Type B pancreatic cell (in vitro differentiated cells): ENCODE measurements around the gene GRIK4. TPM values are rescaled to one million over a fixed set of nuclear protein-coding genes. Genes with fewer than 3 reads are reported as not detected.

ENCODE experiments used
- DNase-seq: peaks from one replicate; pipeline ENCODE4 v3.0.0; 2021; ENCODE audit warnings: mixed read lengths; ENCODE audit not compliant: unreplicated experiment; ENCODE audit errors: extremely low spot score
- H3K27ac Mint-ChIP-seq: 2 replicates; pipeline ENCODE4 v1.8.0; 2021; ENCODE audit warnings: mild to moderate bottlenecking, mixed read lengths
- H3K27me3 Mint-ChIP-seq: 2 replicates; pipeline ENCODE4 v1.8.0; 2021; ENCODE audit warnings: mixed read lengths
- H3K36me3 Mint-ChIP-seq: 2 replicates; pipeline ENCODE4 v1.8.0; 2021; ENCODE audit warnings: mixed read lengths
- H3K4me1 Mint-ChIP-seq: one replicate; pipeline ENCODE4 v1.8.0; 2021; ENCODE audit warnings: mixed read lengths; ENCODE audit not compliant: unreplicated experiment
- H3K4me3 Mint-ChIP-seq: 2 replicates; pipeline ENCODE4 v1.8.0; 2021; ENCODE audit warnings: mild to moderate bottlenecking, mixed read lengths
- H3K9me3 Mint-ChIP-seq: 2 replicates; pipeline ENCODE4 v1.8.0; 2021; ENCODE audit warnings: mixed read lengths
- total RNA-seq: library from RNA; stranded (reverse); gene quantifications from 2 replicates; pipeline ENCODE4 v1.2.1, GENCODE V29; 2021; ENCODE audit warnings: low replicate concordance
- TF ChIP-seq, protein P1 (sequence below): fragments of 200-600 bp; sonication (generic); conservative IDR thresholded peaks from 2 replicates; pipeline ENCODE4 v1.5.0; 2021; ENCODE audit warnings: antibody characterized with exemption, mild to moderate bottlenecking

The GRIK4 gene
- total RNA-seq, 1 donor from 2014 or later: 0.72 TPM

DNA sequence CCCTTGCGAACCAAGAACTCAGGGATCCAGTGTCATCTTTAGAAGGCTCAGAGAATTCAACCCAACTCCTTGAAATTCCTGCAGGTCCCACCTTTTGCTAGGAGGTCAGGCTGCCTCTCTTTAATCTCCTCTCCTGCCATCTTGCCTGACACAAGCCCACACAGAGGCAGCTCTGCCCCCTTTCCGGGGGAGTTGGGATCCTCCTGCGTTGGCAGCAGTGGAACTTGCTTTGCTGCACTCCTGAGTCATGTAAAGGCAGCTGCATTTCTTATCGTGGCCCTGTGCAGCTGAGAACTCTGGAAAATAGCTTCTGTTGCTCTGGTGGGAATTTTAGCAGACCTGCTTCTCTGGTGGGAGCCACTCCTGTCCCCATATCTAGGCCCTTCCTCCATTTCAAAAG, 370.0 kb downstream of the GRIK4 start:
- H3K4me1 Mint-ChIP-seq: peaks cover 23% of the 10 kb centered on the region
- TF ChIP-seq, protein P1, sequence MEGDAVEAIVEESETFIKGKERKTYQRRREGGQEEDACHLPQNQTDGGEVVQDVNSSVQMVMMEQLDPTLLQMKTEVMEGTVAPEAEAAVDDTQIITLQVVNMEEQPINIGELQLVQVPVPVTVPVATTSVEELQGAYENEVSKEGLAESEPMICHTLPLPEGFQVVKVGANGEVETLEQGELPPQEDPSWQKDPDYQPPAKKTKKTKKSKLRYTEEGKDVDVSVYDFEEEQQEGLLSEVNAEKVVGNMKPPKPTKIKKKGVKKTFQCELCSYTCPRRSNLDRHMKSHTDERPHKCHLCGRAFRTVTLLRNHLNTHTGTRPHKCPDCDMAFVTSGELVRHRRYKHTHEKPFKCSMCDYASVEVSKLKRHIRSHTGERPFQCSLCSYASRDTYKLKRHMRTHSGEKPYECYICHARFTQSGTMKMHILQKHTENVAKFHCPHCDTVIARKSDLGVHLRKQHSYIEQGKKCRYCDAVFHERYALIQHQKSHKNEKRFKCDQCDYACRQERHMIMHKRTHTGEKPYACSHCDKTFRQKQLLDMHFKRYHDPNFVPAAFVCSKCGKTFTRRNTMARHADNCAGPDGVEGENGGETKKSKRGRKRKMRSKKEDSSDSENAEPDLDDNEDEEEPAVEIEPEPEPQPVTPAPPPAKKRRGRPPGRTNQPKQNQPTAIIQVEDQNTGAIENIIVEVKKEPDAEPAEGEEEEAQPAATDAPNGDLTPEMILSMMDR: no peak
- no peak for DNase-seq
- no peaks in the 10 kb centered on the region for H3K36me3 Mint-ChIP-seq
- no peaks in the 10 kb centered on the region for H3K9me3 Mint-ChIP-seq
- H3K4me3 Mint-ChIP-seq: no peak overlapping the region
- H3K27ac Mint-ChIP-seq: no peak overlapping the region
- peaks cover 52% of the 10 kb centered on the region for H3K27me3 Mint-ChIP-seq

DNA sequence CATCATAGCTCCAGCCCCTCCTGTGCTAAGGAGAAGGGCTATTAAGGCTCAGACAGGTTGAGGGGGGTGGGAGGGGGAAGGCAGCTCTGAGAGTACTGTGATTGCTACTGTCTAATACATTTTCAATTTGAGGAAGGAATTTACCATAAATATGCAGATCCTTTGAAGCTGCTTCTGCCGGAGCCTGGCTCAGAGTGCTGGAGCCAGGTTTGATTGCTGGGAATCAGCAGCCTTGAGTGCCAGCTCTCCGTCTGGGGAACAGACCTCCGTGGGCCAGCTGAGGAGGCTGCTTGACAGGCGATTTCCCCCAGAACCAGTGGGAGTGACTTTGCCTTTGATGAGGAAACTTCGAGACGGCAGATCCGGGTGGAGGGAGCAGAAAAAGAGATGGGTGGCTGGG, 370.6 kb downstream of the GRIK4 start:
- TF ChIP-seq, protein P1: no peak
- Mint-ChIP-seq H3K4me1 (peaks cover 23% of the 10 kb centered on the region), H3K4me3 (no peak overlapping the region), H3K9me3 (no peaks in the 10 kb centered on the region), H3K27me3 (peaks cover 52% of the 10 kb centered on the region), H3K27ac (no peak overlapping the region), H3K36me3 (no peaks in the 10 kb centered on the region)
- DNase-seq: no peak

DNA sequence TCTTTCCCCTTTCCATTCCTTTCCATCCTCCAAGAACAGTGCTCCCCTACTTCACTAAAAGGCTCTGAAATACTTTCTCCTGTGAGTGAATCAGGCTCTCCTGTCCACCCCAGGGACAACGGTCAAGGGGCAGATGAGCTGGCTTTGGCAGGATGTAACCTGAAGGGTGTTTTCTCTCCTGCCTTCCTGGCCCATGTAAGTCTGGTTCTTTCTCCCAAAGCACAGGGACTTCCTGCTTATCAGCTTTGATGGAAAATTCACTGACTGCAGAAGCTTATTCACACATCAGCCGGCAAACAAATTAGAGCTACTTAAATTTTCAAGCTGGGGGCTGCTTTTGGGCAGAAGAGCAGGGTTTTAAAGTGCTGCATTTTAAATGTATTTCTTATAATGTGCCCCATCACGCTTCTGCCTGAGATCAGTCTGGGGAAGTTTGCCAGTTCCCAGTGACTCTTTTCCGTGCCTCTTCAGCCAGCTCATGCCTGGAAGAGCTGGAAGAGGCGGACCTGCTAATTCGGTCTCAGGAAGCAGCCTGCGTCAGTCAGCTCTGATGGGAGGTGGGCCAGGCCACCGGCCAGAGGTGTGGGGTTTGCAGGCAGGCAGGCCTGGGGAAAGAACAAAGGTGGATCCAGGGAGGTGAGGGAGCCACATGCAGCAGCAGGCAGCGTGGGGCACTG, 372.0 kb downstream of the GRIK4 start:
- no peaks in the 10 kb centered on the region for H3K9me3 Mint-ChIP-seq
- no peak for DNase-seq
- peaks cover 40% of the 10 kb centered on the region for H3K27me3 Mint-ChIP-seq
- peaks cover 23% of the 10 kb centered on the region for H3K4me1 Mint-ChIP-seq
- H3K27ac Mint-ChIP-seq: no peak overlapping the region
- H3K4me3 Mint-ChIP-seq: no peak overlapping the region
- TF ChIP-seq, protein P1: no peak
- H3K36me3 Mint-ChIP-seq: no peaks in the 10 kb centered on the region

DNA sequence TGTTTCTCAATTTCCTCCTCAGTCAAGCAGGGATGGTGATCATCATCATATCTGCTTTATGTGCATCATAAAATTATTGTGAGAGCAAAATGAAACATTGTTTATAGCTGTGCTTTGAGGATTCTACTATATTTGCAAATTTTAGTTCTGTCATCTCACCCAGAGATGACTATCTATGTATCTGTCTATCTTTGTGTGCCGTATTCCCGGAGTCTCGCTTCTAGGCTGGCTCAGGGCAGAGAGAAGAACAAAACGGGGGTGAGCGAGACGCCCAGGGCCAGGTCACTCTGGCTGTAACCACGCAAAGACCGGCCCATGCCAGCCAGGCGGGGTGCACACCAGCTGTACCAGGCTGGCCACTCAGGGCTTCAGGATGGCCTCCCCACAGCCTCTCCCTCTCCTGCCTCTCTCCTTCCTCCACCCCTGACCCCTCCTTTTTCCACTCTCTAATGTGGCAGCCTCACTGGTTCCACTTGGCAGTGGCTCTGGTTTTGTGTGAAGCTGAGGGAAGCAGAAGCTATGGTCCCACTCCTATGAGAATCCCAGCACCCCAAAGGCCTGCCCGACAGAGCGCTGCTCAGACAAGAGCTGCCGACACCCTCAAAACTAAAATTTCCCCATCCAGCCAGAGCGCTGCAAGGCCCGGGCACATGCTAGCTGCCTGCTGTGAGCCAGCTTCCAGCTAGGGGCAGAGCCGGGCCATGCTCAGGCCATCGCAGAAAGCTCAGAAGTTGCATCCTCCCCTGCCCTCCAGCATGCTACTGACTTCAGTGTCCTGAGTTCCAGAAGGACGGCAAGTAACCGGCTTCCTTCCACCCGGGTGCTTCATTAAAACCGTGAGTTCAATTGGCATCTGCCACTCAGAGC, 372.8 kb downstream of the GRIK4 start:
- H3K27ac Mint-ChIP-seq: no peak overlapping the region

DNA sequence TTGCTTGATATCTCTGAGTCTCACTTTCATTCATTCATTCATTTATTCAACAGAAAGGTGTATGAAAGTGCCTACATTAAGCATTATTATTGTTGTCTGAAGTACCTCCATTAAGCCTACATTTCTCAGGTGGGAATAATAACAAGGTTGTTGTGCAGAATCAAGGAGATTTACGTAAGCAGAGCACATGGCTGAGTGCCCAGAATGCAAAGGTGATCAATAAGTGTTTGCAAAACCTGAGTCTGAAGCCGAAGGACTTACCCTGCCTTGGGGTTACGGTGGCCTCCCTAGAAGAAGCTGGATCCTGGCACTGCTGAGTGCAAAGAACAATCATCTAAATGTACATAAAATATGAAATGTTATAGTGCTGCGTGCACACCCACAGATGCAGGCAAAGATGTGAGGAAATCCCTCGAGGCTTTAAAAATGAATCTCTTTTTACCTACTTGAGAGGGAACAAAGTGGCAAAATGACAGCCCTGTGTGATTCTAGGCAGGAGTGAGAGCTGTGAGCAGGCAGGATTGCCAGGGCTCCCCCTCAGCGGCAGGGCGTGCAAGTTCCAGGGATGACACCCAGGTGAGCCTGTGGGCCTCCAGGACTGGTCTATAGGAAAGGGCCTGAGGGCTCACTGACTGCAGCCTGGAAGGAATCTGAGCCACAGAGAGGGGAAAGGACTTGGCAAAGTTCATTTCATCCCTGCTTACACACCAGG, 379.2 kb downstream of the GRIK4 start:
- Mint-ChIP-seq H3K36me3 (no peaks in the 10 kb centered on the region), H3K9me3 (no peaks in the 10 kb centered on the region), H3K4me1 (no peaks in the 10 kb centered on the region), H3K27me3 (peaks cover 26% of the 10 kb centered on the region), H3K4me3 (no peak overlapping the region), H3K27ac (no peak overlapping the region)
- DNase-seq: no peak
- TF ChIP-seq, protein P1: no peak

More for the DNA sequence above, 372.8 kb downstream of the GRIK4 start:
- TF ChIP-seq, protein P1: no peak
- DNase-seq: no peak
- H3K36me3 Mint-ChIP-seq: no peaks in the 10 kb centered on the region
- H3K4me3 Mint-ChIP-seq: no peak overlapping the region
- H3K4me1 Mint-ChIP-seq: peaks cover 23% of the 10 kb centered on the region
- peaks cover 37% of the 10 kb centered on the region for H3K27me3 Mint-ChIP-seq
- no peaks in the 10 kb centered on the region for H3K9me3 Mint-ChIP-seq
